GM12878 (cell line): ENCODE results near the gene MAPRE3. TPM values are rescaled to one million over a fixed set of nuclear protein-coding genes. Genes with fewer than 3 reads are reported as not detected.

Experiments used
- ATAC-seq: fragments of 200-7000 bp; cut with Tn5 transposase; 3 replicates; pipeline ENCODE4 v1.9.1; 2020; ENCODE audit warnings: mild to moderate bottlenecking, moderate library complexity
- BruUV-seq: library from RNA; stranded (reverse); fragments of 400-500 nt; replicated peaks from 2 replicates; lab custom pipeline; 2021; lab: Mats Ljungman, UMichigan
- CTCF ChIA-PET: fragments of 300-600 bp; sonication (Branson Sonifier 250); formaldehyde crosslinking; extraction: SDS; loops from one replicate; lab custom pipeline; 2021; ENCODE audit warnings: inconsistent platforms; lab: Yijun Ruan, JAX
- POLR2A ChIA-PET: fragments of 350-600 bp; formaldehyde crosslinking; extraction: SDS; loops from one replicate; lab custom pipeline; 2021; ENCODE audit warnings: inconsistent platforms; lab: Charles Lee
- RAD21 ChIA-PET: fragments of 300-600 bp; sonication (Branson Sonifier 250); formaldehyde crosslinking; loops from one replicate; lab custom pipeline; 2023; ENCODE audit warnings: antibody characterized with exemption; ENCODE audit not compliant: unreplicated experiment; lab: Charles Lee
- SMC1A ChIA-PET: fragments of 300-600 bp; sonication (Branson Sonifier 250); formaldehyde crosslinking; loops from one replicate; lab custom pipeline; 2023; ENCODE audit not compliant: unreplicated experiment, uncharacterized antibody; lab: Charles Lee
- DNase-seq: peaks from one replicate; pipeline ENCODE4 v3.0.0-alpha.2; 2011; ENCODE audit warnings: low read depth, low spot score
- FAIRE-seq: peaks from 3 replicates; lab custom pipeline; 2011; peaks lifted over from hg19 to GRCh38; lab: Jason Lieb, UNC
- H2AFZ ChIP-seq: 2 replicates; pipeline ENCODE4 v1.6.0; 2011; ENCODE audit warnings: low read depth, low read length, control low read depth; ENCODE audit not compliant: control insufficient read depth
- H3K27ac ChIP-seq: 2 replicates; pipeline ENCODE4 v1.5.1; 2011; ENCODE audit warnings: control low read depth; ENCODE audit not compliant: control insufficient read depth, insufficient read depth
- H3K27me3 ChIP-seq, 2 experiments: replicated peaks in 1 of 2; 2 replicates each; pipeline versions ENCODE4 v1.6.0 to v1.6.1; 2011; ENCODE audit warnings: low read length in 1 of 2; ENCODE audit not compliant: control insufficient read depth in 2 of 2, insufficient read depth in 2 of 2
- H3K36me3 ChIP-seq, 2 experiments: 2 replicates each; pipeline ENCODE4 v1.5.1; 2011; ENCODE audit warnings: low read length in 1 of 2; ENCODE audit not compliant: control insufficient read depth in 2 of 2, insufficient read depth in 2 of 2
- H3K4me1 ChIP-seq: 2 replicates; pipeline ENCODE4 v1.6.1; 2011; ENCODE audit warnings: mild to moderate bottlenecking, low read length, moderate library complexity, mixed read lengths; ENCODE audit not compliant: control insufficient read depth, insufficient read depth
- H3K4me2 ChIP-seq: 2 replicates; pipeline ENCODE4 v1.6.0; 2011; ENCODE audit warnings: control low read depth; ENCODE audit not compliant: control insufficient read depth, insufficient read depth
- H3K4me3 ChIP-seq: fragments of 200-600 bp; sonication (generic); 2 replicates; pipeline ENCODE4 v1.5.1; 2016
- H3K79me2 ChIP-seq: 2 replicates; pipeline ENCODE4 v1.6.0; 2011; ENCODE audit warnings: low read length; ENCODE audit not compliant: control insufficient read depth, insufficient read depth
- H3K9ac ChIP-seq: 2 replicates; pipeline ENCODE4 v1.8.0; 2011; ENCODE audit warnings: low read length, control low read depth, mixed read lengths; ENCODE audit not compliant: control insufficient read depth, insufficient read depth
- H3K9me3 ChIP-seq: replicated peaks from 3 replicates; pipeline ENCODE4 v1.5.1; 2011; ENCODE audit warnings: mild to moderate bottlenecking, low read length; ENCODE audit not compliant: control insufficient read depth, insufficient read depth
- H4K20me1 ChIP-seq: 2 replicates; pipeline ENCODE4 v1.6.0; 2011; ENCODE audit not compliant: control insufficient read depth, insufficient read depth
- BACH1 ChIP-seq: fragments of 450-650 bp; IDR thresholded peaks from 2 replicates; pipeline ENCODE4 v1.6.1; 2017; ENCODE audit warnings: mild to moderate bottlenecking, borderline replicate concordance
- CEBPB ChIP-seq, 2 experiments: fragments of 150-350 bp in 1 of 2; IDR thresholded peaks; 2 replicates each; pipeline ENCODE4 v1.6.1; 2012 to 2014; ENCODE audit warnings: low read depth in 2 of 2, low read length in 2 of 2, borderline replicate concordance in 1 of 2, inconsistent platforms in 1 of 2
- ETV6 ChIP-seq, 2 experiments: fragments of 450-650 bp in 1 of 2; IDR thresholded peaks in 1 of 2; conservative IDR thresholded peaks in 1 of 2; 2 replicates each; pipeline ENCODE4 v1.6.1; 2014; ENCODE audit warnings: antibody characterized with exemption in 1 of 2, borderline replicate concordance in 1 of 2, low read depth in 1 of 2, mild to moderate bottlenecking in 1 of 2, moderate library complexity in 1 of 2
- IKZF2 ChIP-seq, 2 experiments: fragments of 450-650 bp; IDR thresholded peaks; 2 replicates each; pipeline ENCODE4 v1.6.1; 2017; ENCODE audit warnings: mild to moderate bottlenecking in 2 of 2, moderate library complexity in 2 of 2
- KLF5 ChIP-seq: fragments of 450-650 bp; IDR thresholded peaks from 2 replicates; pipeline ENCODE4 v1.6.1; 2014; ENCODE audit warnings: mild to moderate bottlenecking; ENCODE audit not compliant: partially characterized antibody
- MTA3 ChIP-seq: IDR thresholded peaks from 2 replicates; pipeline ENCODE4 v1.6.1; 2012; ENCODE audit warnings: low read length, inconsistent platforms, borderline replicate concordance
- RB1 ChIP-seq: fragments of 450-650 bp; formaldehyde crosslinking; IDR thresholded peaks from 2 replicates; pipeline ENCODE4 v1.6.1; 2017; ENCODE audit warnings: mild to moderate bottlenecking, borderline replicate concordance
- RFX5 ChIP-seq: IDR thresholded peaks from 2 replicates; pipeline ENCODE4 v1.6.1; 2011; ENCODE audit warnings: low read depth, low read length, improper control_type of control experiment
- SMAD1 ChIP-seq: fragments of 450-650 bp; IDR thresholded peaks from 2 replicates; pipeline ENCODE4 v1.6.1; 2018; ENCODE audit warnings: mild to moderate bottlenecking, low read depth; ENCODE audit not compliant: partially characterized antibody
- WGBS: methylation state at CpG from one replicate; pipeline ENCODE4 v1.1.6; 2016; ENCODE audit warnings: low lambda C conversion rate; ENCODE audit not compliant: insufficient replicate concordance, insufficient coverage; ENCODE audit errors: missing lambda C conversion rate; 5-methylcytosine and 5-hydroxymethylcytosine counted together
- in situ Hi-C: fragments of 300-500 bp; cut with MboI; formaldehyde crosslinking; loops from 9 replicates; pipeline ENCODE4 v1.14.3; 2018; ENCODE audit warnings: mixed read lengths
- intact Hi-C: fragments of 100-400 bp; cut with micrococcal nuclease; formaldehyde crosslinking; loops from one replicate; pipeline ENCODE4 v1.14.2; 2022; ENCODE audit not compliant: unreplicated experiment
- polyA plus RNA-seq, 11 experiments: library from polyadenylated mRNA; depleted of rRNA in 4 of 11; unstranded in 6 of 11; stranded (reverse) in 5 of 11; fragments of >200 nt; fragmentation: Nextera tagmentation in 4 of 11; fragmentation: Illumina TruSeq in 1 of 11; extraction: Ambion mirVana in 4 of 11; extraction: Trizol in 1 of 11; gene quantifications; 1 replicate in 1 of 11; 2 replicates in 10 of 11; pipeline versions ENCODE4 v1.2.1 to v1.2.3, GENCODE V29; 2011 to 2016; ENCODE audit warnings: inconsistent platforms in 2 of 11, missing spikeins in 2 of 11, low read depth in 1 of 11
- total RNA-seq, 4 experiments: library from RNA; depleted of rRNA in 3 of 4; stranded (reverse); fragments of >200 nt in 3 of 4; fragmentation: Illumina TruSeq in 1 of 4; extraction: Trizol in 1 of 4; gene quantifications; 2 replicates each; pipeline versions ENCODE4 v1.2.1 to v1.2.3, GENCODE V29; 2013 to 2021
- TF ChIP-seq, protein P1 (sequence below): IDR thresholded peaks from 2 replicates; pipeline ENCODE4 v1.6.1; 2012; ENCODE audit warnings: low read depth, low read length, improper control_type of control experiment

MAPRE3 gene
- total and polyA plus RNA-seq, 10 of the 15 experiments (the other 5 are each of a cell fraction or from before 2014, with no cell fraction given), result 0.03 to 1.3 (median 0.73) TPM; not detected in 1

DNA sequence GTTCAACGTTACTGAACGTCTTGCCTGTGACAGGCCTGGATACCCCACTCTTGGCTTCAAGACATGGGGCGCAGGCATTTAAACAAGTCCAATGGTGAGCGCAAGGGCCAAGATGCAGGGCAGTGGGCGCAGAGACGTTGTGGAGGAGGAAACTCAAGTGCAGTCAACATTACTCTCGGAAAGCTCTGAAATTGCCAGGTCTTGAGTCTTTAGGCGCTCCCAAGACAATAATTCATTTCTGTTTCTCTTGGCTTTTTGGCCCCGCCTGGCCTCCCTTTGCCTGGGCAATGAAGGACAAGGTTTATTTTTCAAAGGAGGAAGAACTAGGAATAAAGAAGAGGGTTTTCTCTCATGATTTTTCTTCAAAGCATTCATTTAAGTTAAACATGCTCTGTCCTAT, 49.0 kb downstream of the MAPRE3 start (continued):
- no peak for TF ChIP-seq BACH1
- TF ChIP-seq RFX5, result no peak
- no peak for TF ChIP-seq MTA3
- no peak for TF ChIP-seq RB1

DNA sequence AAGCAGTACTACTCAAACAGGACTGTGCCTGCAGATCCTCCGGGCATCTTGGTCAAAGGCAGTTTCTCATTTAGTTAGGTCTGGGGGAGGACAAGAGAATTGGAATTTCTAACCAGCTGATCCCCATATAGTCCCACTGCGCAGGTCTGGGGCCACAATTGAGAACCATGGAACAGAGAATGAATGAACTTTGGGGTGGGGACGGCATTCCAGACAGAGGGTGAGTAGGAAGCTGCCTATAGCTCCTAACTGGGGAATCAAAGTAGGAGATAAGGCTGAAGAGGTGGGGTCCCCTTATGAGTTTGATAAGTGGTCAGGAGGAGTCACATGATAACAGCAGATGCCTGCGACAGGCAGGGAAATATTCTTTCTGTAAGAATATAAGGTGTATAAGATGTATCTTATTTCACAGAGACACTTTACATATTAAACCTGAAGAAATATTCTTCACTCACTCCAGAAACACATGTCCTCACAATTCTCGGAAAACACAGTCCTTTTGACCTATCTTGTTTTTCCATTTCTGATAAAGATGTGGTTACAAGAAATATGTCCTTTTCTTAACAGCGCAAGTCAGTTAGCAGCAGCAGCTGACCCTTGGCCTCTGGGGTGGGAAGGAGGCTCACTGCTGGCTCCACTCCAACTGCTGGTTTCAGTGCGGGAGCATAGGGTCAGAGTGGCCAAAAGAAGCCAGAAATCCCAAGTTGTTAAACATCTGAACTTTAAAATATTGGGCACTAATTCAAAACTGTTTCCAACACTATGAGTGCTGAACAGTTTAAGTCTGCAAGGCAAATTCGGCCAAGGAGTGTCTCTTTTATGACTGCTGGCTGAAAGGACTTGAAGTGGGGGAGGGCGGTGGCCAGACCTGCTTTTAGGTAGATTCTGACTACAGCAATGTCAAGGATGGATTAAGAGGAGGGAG, 49.8 kb downstream of the MAPRE3 start:
- intact Hi-C loops, result loop anchor here (10.0 kb wide), 1 partner anchor 175 kb away; the partner anchor contains the start of gene DPYSL5
- no peak overlapping the region for H3K4me2 ChIP-seq
- POLR2A ChIA-PET, result no interaction called here

More for the DNA sequence above, 49.8 kb downstream of the MAPRE3 start:
- Histone ChIP-seq H3K27ac (no peak overlapping the region), H3K9me3 (no peaks in the 10 kb centered on the region), H3K79me2 (no peaks in the 10 kb centered on the region), H3K27me3 (no peaks in the 10 kb centered on the region), H3K36me3 (peaks cover 0 to 7% of the 10 kb centered on the region in 2 experiments; a peak in 2 of 4 replicates), H3K9ac (no peak overlapping the region), H3K4me1 (no peaks in the 10 kb centered on the region), H2AFZ (no peak overlapping the region), H4K20me1 (no peaks in the 10 kb centered on the region), H3K4me3 (no peak overlapping the region)
- ChIA-PET CTCF (interaction anchor here (0.7 to 9.9 kb wide), 3 partner anchors 56 to 174 kb away, joined by 3 to 153 read pairs (median 3); partner anchors contain the start of gene MAPRE3), RAD21 (no interaction called here), SMC1A (no interaction called here)
- no peak for FAIRE-seq
- DNase-seq, result no peak
- in situ Hi-C loops, result no loop called here
- BruUV-seq, result no TSS peak
- WGBS, result 87% methylated on average over 9 of the region's 9 CpGs
- no peak for ATAC-seq
- TF ChIP-seq, protein P1, sequence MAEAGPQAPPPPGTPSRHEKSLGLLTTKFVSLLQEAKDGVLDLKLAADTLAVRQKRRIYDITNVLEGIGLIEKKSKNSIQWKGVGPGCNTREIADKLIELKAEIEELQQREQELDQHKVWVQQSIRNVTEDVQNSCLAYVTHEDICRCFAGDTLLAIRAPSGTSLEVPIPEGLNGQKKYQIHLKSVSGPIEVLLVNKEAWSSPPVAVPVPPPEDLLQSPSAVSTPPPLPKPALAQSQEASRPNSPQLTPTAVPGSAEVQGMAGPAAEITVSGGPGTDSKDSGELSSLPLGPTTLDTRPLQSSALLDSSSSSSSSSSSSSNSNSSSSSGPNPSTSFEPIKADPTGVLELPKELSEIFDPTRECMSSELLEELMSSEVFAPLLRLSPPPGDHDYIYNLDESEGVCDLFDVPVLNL, result no peak
- TF ChIP-seq IKZF2 (IDR thresholded peaks at IDR 0.05) (no peak), SMAD1 (no peak), CEBPB (IDR thresholded peaks at IDR 0.05; ENCODE audit: borderline replicate concordance in 1 of 2, low read depth in 2 of 2, low read length in 2 of 2) (no peak), MTA3 (no peak), KLF5 (no peak), ETV6 (conservative IDR thresholded peaks at IDR 0.05 in 1 of 2, IDR thresholded peaks at IDR 0.05 in 1 of 2; ENCODE audit: borderline replicate concordance in 1 of 2, low read depth in 1 of 2) (no peak)
